ENCODE data around the gene FLACC1. TPM values are rescaled to one million over a fixed set of nuclear protein-coding genes. Genes with fewer than 3 reads are reported as not detected.

Gene FLACC1
- total and polyA plus RNA-seq, 2 of the 8 experiments (the other 6 are each of a cell fraction or from before 2014, with no cell fraction given) = 0.58 TPM; not detected in 1

DNA sequence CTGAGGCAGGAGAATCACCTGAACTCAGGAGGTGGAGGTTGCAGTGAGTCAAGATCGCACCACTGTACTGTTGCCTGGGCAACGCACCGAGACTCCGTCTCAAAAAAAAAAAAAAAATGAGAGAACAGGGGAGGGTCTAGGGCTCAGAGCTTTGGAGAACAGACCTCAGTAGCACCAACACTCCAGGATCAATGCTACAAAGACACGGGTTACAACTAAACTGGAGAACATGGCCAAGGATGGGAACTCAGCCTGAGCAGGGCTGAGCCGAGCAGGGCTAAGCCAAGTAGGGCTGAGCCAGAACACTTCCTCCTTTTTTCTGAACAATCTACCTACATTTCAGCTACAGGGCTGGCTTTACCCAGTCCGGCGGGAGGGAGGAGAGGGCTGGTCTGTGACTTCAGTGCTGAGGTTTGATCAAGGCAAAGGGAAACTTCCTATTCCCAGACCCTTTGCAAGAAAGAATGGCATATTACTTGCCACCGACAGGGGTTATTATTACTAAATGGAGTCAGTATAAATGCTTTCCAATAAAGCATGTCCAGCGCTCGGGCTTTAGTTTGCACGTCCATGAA, 99.7 kb downstream of the FLACC1 start (continued):
- TF ChIP-seq, protein P1, sequence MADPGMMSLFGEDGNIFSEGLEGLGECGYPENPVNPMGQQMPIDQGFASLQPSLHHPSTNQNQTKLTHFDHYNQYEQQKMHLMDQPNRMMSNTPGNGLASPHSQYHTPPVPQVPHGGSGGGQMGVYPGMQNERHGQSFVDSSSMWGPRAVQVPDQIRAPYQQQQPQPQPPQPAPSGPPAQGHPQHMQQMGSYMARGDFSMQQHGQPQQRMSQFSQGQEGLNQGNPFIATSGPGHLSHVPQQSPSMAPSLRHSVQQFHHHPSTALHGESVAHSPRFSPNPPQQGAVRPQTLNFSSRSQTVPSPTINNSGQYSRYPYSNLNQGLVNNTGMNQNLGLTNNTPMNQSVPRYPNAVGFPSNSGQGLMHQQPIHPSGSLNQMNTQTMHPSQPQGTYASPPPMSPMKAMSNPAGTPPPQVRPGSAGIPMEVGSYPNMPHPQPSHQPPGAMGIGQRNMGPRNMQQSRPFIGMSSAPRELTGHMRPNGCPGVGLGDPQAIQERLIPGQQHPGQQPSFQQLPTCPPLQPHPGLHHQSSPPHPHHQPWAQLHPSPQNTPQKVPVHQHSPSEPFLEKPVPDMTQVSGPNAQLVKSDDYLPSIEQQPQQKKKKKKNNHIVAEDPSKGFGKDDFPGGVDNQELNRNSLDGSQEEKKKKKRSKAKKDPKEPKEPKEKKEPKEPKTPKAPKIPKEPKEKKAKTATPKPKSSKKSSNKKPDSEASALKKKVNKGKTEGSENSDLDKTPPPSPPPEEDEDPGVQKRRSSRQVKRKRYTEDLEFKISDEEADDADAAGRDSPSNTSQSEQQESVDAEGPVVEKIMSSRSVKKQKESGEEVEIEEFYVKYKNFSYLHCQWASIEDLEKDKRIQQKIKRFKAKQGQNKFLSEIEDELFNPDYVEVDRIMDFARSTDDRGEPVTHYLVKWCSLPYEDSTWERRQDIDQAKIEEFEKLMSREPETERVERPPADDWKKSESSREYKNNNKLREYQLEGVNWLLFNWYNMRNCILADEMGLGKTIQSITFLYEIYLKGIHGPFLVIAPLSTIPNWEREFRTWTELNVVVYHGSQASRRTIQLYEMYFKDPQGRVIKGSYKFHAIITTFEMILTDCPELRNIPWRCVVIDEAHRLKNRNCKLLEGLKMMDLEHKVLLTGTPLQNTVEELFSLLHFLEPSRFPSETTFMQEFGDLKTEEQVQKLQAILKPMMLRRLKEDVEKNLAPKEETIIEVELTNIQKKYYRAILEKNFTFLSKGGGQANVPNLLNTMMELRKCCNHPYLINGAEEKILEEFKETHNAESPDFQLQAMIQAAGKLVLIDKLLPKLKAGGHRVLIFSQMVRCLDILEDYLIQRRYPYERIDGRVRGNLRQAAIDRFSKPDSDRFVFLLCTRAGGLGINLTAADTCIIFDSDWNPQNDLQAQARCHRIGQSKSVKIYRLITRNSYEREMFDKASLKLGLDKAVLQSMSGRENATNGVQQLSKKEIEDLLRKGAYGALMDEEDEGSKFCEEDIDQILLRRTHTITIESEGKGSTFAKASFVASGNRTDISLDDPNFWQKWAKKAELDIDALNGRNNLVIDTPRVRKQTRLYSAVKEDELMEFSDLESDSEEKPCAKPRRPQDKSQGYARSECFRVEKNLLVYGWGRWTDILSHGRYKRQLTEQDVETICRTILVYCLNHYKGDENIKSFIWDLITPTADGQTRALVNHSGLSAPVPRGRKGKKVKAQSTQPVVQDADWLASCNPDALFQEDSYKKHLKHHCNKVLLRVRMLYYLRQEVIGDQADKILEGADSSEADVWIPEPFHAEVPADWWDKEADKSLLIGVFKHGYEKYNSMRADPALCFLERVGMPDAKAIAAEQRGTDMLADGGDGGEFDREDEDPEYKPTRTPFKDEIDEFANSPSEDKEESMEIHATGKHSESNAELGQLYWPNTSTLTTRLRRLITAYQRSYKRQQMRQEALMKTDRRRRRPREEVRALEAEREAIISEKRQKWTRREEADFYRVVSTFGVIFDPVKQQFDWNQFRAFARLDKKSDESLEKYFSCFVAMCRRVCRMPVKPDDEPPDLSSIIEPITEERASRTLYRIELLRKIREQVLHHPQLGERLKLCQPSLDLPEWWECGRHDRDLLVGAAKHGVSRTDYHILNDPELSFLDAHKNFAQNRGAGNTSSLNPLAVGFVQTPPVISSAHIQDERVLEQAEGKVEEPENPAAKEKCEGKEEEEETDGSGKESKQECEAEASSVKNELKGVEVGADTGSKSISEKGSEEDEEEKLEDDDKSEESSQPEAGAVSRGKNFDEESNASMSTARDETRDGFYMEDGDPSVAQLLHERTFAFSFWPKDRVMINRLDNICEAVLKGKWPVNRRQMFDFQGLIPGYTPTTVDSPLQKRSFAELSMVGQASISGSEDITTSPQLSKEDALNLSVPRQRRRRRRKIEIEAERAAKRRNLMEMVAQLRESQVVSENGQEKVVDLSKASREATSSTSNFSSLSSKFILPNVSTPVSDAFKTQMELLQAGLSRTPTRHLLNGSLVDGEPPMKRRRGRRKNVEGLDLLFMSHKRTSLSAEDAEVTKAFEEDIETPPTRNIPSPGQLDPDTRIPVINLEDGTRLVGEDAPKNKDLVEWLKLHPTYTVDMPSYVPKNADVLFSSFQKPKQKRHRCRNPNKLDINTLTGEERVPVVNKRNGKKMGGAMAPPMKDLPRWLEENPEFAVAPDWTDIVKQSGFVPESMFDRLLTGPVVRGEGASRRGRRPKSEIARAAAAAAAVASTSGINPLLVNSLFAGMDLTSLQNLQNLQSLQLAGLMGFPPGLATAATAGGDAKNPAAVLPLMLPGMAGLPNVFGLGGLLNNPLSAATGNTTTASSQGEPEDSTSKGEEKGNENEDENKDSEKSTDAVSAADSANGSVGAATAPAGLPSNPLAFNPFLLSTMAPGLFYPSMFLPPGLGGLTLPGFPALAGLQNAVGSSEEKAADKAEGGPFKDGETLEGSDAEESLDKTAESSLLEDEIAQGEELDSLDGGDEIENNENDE (IDR thresholded peaks at IDR 0.05; ENCODE audit: insufficient replicate concordance, low read length) = no peak
- TF ChIP-seq MAFK (IDR thresholded peaks at IDR 0.05; ENCODE audit: low read depth, low read length) = no peak
- TF ChIP-seq SP1 (IDR thresholded peaks at IDR 0.05; ENCODE audit: low read depth, low read length) = no peak
- no peak for TF ChIP-seq NRF1 (IDR thresholded peaks at IDR 0.05; ENCODE audit: low read depth, low read length)
- no peak for TF ChIP-seq GABPA (IDR thresholded peaks at IDR 0.05; ENCODE audit: borderline replicate concordance, insufficient read depth, low read length)
- no peak for TF ChIP-seq EZH2 (IDR thresholded peaks at IDR 0.05; ENCODE audit: low read depth, low read length, severe bottlenecking)
- TF ChIP-seq CBX5 (IDR thresholded peaks at IDR 0.05; ENCODE audit: low read depth, low read length) = no peak
- TF ChIP-seq, protein P2, sequence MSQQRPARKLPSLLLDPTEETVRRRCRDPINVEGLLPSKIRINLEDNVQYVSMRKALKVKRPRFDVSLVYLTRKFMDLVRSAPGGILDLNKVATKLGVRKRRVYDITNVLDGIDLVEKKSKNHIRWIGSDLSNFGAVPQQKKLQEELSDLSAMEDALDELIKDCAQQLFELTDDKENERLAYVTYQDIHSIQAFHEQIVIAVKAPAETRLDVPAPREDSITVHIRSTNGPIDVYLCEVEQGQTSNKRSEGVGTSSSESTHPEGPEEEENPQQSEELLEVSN (IDR thresholded peaks at IDR 0.05) = no peak
- TF ChIP-seq SRF (IDR thresholded peaks at IDR 0.05; ENCODE audit: low read depth, low read length) = no peak
- no peak for TF ChIP-seq KDM5A (IDR thresholded peaks at IDR 0.05; ENCODE audit: low read length)

Measured in H1 (cell line).